Vein endothelial cell (primary cell): Measurements from ENCODE around the gene CXCL8. TPM values are rescaled to one million over a fixed set of nuclear protein-coding genes. Genes with fewer than 3 reads are reported as not detected.

ENCODE experiments used
- total RNA-seq: library from RNA; depleted of rRNA; stranded (reverse); fragments of >200 nt; gene quantifications from 2 replicates; pipeline ENCODE4 v1.2.3, GENCODE V29; 2012

Gene CXCL8
- 63.4 and 175 TPM in 2 replicates for total RNA-seq

DNA sequence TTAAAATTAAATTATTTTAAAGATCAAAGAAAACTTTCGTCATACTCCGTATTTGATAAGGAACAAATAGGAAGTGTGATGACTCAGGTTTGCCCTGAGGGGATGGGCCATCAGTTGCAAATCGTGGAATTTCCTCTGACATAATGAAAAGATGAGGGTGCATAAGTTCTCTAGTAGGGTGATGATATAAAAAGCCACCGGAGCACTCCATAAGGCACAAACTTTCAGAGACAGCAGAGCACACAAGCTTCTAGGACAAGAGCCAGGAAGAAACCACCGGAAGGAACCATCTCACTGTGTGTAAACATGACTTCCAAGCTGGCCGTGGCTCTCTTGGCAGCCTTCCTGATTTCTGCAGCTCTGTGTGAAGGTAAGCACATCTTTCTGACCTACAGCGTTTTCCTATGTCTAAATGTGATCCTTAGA, at the start of gene CXCL8:
CXCL8 (plus strand) TSS at position 217 of the 426 bp plus-strand sequence; CDS start at position 307, 90 bp downstream.

Other genes starting within 250 kb of the CXCL8 start
- gene RASSF6, start 120.1 kb upstream of the CXCL8 start, total RNA-seq: not detected in 2 replicates
- 0.10 and 0.33 TPM in 2 replicates for gene CXCL6, start 96.1 kb downstream of the CXCL8 start, total RNA-seq
- not detected in 2 replicates for gene PF4V1, start 112.7 kb downstream of the CXCL8 start, total RNA-seq
- gene CXCL1, start 128.8 kb downstream of the CXCL8 start, total RNA-seq: 51.0 and 69.6 TPM in 2 replicates
- 0.65 TPM in 1 of 2 replicates, not detected in the other for gene PF4, start 241.5 kb downstream of the CXCL8 start, total RNA-seq
- not detected in 2 replicates for gene PPBP, start 247.6 kb downstream of the CXCL8 start, total RNA-seq